ENCODE results near the gene MRPL39. TPM values are rescaled to one million over a fixed set of nuclear protein-coding genes. Genes with fewer than 3 reads are reported as not detected.

MRPL39 gene
- total and polyA plus RNA-seq, 7 donors, result 40.5 to 75.0 (median 44.5) TPM

- TF ChIP-seq CTCF (IDR thresholded peaks at IDR 0.05), result no peak
- H3K36me3 ChIP-seq (ENCODE audit: insufficient read depth in 1 of 2, low read depth in 1 of 2), result no peaks in the 10 kb centered on the region
- DNase-seq, result no peak
- no peak for ATAC-seq
- H3K27ac ChIP-seq, result no peak overlapping the region
- no peaks in the 10 kb centered on the region for H3K4me1 ChIP-seq
- peaks cover 7% of the 10 kb centered on the region for H3K9me3 ChIP-seq
- no peak overlapping the region for H3K4me3 ChIP-seq
- intact Hi-C loops (cut with DNase I), result no loop called here
- H3K27me3 ChIP-seq (ENCODE audit: insufficient read depth in 3 of 3, low read length in 2 of 3), result no peaks in the 10 kb centered on the region
Observed at GRCh38 chr21:25536752-25537151, 70.5 kb downstream of the MRPL39 start.

- peaks cover 7% of the 10 kb centered on the region for H3K9me3 ChIP-seq
- no peak overlapping the region for H3K27ac ChIP-seq
- H3K4me3 ChIP-seq, result no peak overlapping the region
- no peaks in the 10 kb centered on the region for H3K27me3 ChIP-seq (ENCODE audit: insufficient read depth in 3 of 3, low read length in 2 of 3)
- no peaks in the 10 kb centered on the region for H3K4me1 ChIP-seq
- intact Hi-C loops (cut with DNase I), result no loop called here
- DNase-seq (no peak), ATAC-seq (no peak)
- TF ChIP-seq CTCF (IDR thresholded peaks at IDR 0.05), result no peak
- no peaks in the 10 kb centered on the region for H3K36me3 ChIP-seq (ENCODE audit: insufficient read depth in 1 of 2, low read depth in 1 of 2)
- WGBS, 3 donors, result 62 to 68% (median 63%) methylated on average over 2 of the region's 2 CpGs
Observed at GRCh38 chr21:25535849-25536248, 71.4 kb downstream of the MRPL39 start.

Other genes with a start within 250 kb of the MRPL39 start
- 10 to 100 TPM in 1 of 4 donors, 1 to 10 TPM in 3; 4.4 to 17.1 (median 7.2) TPM for gene JAM2, start 31.8 kb upstream of the MRPL39 start, total RNA-seq
- gene JAM2, start 31.8 kb upstream of the MRPL39 start, polyA plus RNA-seq, result 1 to 10 TPM; 3.6 to 4.7 (median 4.3) TPM
- 100 to 1,000 TPM; 355 to 424 (median 366) TPM for gene ATP5PF, start 127.4 kb upstream of the MRPL39 start, total RNA-seq
- gene ATP5PF, start 127.4 kb upstream of the MRPL39 start, polyA plus RNA-seq, result 1,000 to 10,000 TPM in 2 of 3 donors, 100 to 1,000 TPM in 1; 699 to 1,142 (median 1,010) TPM
- gene GABPA, start 127.5 kb upstream of the MRPL39 start, total RNA-seq, result 10 to 100 TPM; 12.1 to 22.3 (median 16.4) TPM
- 10 to 100 TPM in 1 of 3 donors, 1 to 10 TPM in 2; 5.7 to 16.9 (median 6.1) TPM for gene GABPA, start 127.5 kb upstream of the MRPL39 start, polyA plus RNA-seq

Measured in psoas muscle (tissue), 8 donors.